HK-2 (cell line): Measurements from ENCODE around the gene LRP1.

Experiments used
- DNase-seq: peaks from one replicate; pipeline ENCODE4 v3.0.0-alpha.2; 2018; ENCODE audit not compliant: unreplicated experiment

Gene LRP1

DNA sequence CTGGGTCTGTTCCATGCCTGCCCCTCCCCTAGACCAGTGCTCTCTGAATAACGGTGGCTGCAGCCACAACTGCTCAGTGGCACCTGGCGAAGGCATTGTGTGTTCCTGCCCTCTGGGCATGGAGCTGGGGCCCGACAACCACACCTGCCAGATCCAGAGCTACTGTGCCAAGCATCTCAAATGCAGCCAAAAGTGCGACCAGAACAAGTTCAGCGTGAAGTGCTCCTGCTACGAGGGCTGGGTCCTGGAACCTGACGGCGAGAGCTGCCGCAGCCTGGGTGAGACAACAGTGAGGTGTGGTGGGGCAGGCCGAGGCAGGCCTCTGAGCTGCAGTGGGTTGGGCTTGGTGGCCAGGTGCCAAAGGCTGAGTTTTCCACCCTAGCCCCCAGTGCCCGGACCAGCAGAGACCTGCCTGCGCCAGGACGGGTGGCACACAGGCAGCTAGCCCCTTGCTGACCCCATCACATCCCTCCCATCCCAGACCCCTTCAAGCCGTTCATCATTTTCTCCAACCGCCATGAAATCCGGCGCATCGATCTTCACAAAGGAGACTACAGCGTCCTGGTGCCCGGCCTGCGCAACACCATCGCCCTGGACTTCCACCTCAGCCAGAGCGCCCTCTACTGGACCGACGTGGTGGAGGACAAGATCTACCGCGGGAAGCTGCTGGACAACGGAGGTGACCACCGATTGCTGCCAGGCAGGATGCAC is 47.3 kb downstream of the LRP1 start:
- DNase-seq, result peak; percentile 32

DNA sequence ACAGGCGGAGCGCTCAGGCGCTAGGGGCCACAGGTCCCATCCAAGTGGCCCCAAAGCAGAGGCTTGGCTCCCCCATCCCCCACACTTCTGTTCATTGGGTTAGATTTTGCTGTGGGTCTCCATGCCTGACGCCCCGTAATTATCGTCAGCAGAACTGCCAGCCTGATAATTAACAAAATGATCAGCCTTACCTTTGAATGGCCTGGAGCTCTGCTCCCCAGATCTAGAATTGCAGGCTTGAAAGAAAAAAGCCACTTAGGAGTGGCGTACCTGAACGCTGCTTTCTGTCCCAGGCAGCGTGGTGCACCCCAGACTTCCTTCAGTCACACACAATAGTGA is 47.8 kb downstream of the LRP1 start:
- no peak for DNase-seq

- no peak for DNase-seq
Observed at GRCh38 chr12:57176846-57177245, 48.6 kb downstream of the LRP1 start.

DNA sequence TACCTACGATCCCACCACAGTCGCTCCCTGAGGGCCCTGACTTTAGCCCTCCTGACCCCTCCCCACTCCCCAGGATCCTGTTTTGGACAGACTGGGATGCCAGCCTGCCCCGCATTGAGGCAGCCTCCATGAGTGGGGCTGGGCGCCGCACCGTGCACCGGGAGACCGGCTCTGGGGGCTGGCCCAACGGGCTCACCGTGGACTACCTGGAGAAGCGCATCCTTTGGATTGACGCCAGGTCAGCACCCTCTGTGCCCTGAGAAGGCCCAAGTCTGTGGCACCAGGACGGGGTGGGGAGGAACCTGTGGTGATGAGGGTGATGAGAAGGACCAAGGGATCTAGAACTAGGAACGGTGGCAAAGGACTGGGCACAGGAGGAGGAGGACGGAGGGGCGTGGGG is 49.1 kb downstream of the LRP1 start:
- no peak for DNase-seq

DNA sequence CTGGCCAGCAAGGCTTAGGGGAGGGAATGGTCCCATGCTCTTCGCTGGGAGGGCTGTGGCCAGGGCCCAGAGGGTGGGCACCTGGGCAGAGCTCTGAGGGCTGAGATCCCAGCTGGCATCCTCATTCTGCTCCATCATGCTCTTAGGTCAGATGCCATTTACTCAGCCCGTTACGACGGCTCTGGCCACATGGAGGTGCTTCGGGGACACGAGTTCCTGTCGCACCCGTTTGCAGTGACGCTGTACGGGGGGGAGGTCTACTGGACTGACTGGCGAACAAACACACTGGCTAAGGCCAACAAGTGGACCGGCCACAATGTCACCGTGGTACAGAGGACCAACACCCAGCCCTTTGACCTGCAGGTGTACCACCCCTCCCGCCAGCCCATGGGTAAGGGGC is 49.9 kb downstream of the LRP1 start:
- DNase-seq, result no peak

GRCh38 chr12:57179331-57180086 is 51.2 kb downstream of the LRP1 start:
- no peak for DNase-seq

- DNase-seq, result no peak
Observed at GRCh38 chr12:57180321-57180989, 52.2 kb downstream of the LRP1 start.

DNA sequence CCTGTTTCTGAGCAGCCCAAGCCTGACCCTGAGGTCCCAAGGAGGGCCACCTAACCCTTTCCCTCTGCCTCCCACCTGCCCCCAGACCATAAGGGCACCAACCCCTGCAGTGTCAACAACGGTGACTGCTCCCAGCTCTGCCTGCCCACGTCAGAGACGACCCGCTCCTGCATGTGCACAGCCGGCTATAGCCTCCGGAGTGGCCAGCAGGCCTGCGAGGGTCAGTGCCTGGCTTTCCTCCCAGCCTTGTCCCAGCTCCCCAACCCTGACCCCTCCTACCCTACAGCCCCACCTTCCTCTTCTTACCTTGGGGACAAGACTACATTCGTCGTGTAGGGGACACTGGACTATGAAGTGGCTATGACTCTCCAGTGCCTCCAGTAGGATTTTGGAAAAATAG is 52.8 kb downstream of the LRP1 start:
- DNase-seq, result no peak

- DNase-seq, result no peak
Observed at GRCh38 chr12:57181561-57182155, 53.4 kb downstream of the LRP1 start.

DNA sequence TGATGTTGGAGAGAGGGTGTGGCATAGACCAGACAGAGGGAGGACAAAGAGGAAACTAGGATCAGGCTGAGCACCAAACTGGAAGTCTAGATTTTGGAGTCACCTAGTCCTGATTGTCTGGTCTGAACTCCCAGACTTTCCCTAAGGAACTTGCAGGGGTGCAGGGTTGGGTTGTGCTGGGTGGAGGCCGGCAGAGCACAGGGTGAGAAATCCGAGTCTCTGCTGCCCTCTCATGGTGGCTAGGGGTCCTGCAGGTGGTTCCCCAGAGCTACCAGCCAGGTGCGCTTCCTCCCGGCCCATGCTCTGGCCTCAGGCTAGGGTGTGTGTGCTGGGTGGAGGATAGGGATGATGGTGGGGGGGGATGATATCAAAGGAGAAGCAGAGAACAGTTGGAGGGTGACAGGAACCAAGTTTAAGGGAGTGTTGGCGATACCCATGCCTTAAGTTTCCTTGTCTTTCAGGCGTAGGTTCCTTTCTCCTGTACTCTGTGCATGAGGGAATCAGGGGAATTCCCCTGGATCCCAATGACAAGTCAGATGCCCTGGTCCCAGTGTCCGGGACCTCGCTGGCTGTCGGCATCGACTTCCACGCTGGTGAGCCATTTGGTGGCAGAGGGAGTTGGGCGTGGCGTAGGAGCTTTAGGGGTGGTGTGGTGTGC is 54.8 kb downstream of the LRP1 start:
- DNase-seq, result peak; percentile 82

- no peak for DNase-seq
Observed at GRCh38 chr12:57183939-57184725, 55.8 kb downstream of the LRP1 start.

DNA sequence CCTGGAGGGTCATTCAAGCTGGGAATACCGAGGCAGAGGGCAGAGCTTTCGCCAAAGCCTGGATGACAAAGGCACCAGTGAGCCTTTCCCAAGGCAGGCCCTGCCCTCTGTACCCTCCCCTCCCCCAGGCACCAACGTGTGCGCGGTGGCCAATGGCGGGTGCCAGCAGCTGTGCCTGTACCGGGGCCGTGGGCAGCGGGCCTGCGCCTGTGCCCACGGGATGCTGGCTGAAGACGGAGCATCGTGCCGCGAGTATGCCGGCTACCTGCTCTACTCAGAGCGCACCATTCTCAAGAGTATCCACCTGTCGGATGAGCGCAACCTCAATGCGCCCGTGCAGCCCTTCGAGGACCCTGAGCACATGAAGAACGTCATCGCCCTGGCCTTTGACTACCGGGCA is 57.1 kb downstream of the LRP1 start:
- no peak for DNase-seq

DNA sequence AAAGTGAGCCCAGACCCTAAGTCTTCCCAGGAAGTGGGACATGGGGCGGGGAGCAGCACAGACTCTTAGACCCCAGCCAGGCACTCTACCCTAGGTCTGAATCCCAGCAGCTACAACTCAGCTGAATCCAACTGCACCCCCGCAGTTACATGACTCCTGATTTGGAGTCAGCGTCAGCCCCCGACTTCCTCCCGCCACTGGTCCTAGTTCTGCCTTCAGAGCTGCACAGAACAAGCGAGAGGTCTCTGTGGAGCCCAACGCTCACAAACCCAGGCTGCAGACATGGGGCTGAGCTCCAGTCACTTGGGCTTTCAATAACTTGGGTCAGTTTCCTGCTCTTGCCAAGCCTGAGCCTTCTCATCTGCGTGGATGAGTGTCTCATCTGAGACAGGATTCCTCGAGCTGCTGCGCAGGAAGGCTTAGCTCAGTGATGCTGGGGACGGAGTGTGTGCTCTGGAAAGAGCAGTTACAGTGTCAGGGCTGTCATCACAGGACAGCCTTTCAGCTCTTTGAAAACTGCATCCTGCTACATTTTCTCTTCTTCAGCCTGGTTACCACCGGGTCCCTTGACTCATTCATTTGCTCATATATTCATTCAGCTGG is 57.7 kb downstream of the LRP1 start:
- DNase-seq, result no peak

DNA sequence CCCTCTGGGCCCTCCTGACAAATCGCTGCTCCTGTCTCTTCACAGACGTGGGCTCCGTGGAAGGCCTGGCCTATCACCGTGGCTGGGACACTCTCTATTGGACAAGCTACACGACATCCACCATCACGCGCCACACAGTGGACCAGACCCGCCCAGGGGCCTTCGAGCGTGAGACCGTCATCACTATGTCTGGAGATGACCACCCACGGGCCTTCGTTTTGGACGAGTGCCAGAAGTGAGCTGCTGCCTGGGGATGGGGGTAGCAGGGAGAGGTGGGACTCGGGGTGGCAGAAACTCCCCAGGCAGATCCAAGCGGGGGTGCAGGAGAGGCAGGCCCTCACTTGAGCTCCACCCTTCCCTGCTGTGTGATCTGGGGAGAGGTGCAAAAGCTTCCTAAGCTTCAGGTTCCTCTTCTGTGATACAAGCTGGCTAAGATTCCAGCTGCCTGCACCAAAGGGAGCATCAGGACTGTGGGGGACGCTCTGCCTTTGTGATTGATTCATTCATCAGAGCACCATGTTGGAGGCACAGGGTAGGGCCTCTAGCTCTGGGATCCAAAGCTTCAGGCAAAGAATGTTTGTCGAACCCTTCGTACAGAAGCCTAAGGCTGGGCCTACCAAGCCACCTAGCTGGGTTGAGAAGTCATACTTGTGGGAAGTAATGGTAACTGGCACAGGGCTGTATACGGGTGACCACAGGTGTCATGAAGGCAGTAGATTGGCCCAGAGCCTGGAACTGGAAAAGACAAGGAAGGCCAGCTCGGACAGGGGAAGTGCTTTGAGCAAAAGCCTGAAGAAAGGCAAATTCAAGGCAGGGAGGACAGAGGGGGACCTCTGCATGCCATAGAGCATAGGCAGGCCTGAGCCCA is 59.2 kb downstream of the LRP1 start:
- DNase-seq, result no peak

DNA sequence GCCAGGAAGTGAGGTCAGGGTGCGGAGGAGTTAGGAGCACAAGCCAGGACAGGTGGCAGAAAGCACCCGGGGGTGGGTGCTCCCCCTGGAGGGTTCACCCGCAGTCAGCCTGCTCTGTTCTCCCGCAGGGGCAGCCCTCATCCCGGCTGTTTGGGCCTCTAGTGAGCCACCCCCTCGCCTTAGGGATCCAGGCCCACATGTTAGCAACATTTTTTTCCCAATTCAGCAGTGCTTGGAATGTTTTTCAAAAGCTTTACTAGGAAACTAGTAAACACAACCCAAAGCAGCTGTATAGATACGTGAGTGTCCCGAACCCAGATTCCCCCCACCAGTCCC is 59.8 kb downstream of the LRP1 start:
- no peak for DNase-seq

- no peak for DNase-seq
Observed at GRCh38 chr12:57190037-57190436, 61.8 kb downstream of the LRP1 start.

GRCh38 chr12:57190821-57191220 is 62.5 kb downstream of the LRP1 start:
- DNase-seq, result no peak

DNA sequence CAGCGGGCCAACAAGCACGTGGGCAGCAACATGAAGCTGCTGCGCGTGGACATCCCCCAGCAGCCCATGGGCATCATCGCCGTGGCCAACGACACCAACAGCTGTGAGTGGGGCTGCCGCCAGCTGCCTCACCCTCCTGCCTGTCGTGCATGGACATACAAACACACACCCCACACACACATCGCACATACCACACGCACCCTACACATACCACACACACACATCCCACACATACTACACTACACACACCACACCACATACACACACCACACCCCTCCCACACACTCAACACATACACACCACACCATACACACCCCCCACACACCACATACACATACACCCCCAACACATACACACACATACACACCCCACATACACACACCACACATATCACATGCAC is 63.1 kb downstream of the LRP1 start:
- DNase-seq, result no peak

GRCh38 chr12:57192920-57193319 is 64.6 kb downstream of the LRP1 start:
- DNase-seq, result no peak

DNA sequence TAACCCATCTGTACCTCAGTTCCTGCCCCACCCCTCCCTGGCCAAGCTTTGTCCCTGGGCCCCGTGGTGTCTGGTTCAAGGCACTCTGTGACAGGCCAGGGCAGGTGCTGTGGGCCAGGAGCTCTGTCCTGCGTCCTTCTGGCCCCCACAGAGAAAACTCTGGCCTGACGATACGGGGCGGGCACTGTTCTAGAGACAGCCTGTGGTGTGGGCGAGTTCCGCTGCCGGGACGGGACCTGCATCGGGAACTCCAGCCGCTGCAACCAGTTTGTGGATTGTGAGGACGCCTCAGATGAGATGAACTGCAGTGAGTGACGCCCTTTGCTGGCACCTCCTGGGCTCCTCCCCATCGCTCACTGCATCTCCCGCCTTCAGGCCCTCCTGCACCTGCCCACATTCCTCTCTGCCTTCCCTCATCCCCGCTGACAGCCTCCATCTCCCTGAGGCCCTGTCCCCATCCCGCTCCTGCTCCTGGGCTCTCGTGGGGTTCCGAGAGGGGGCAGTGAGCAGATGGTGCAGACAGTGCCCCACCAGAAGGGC is 65.5 kb downstream of the LRP1 start:
- DNase-seq, result no peak
